HG03025 (cell line): ENCODE data around the gene LAG3.
"Not testable (repeated sequence)": the region's sequence is repeated elsewhere in the genome, so short reads cannot be mapped to it uniquely, and the experiment has no call there.

Experiments
- ATAC-seq: cut with Tn5 transposase; IDR thresholded peaks from one replicate; pipeline ENCODE4 v1.9.1; 2021; ENCODE audit warnings: mild to moderate bottlenecking, moderate library complexity; ENCODE audit not compliant: unreplicated experiment, low FRiP score

Gene LAG3

DNA sequence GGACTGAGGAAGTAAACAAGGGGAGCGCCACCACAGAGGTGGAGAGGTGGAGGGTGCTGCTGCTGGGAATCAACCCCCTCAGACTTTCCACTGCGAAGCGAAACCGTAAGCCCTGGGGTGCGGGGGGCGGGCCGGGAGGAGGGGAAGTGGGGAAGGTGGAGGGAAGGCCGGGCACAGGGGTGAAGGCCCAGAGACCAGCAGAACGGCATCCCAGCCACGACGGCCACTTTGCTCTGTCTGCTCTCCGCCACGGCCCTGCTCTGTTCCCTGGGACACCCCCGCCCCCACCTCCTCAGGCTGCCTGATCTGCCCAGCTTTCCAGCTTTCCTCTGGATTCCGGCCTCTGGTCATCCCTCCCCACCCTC, at the start of gene LAG3:
LAG3 (plus strand) TSS at position 190 of the 365 bp plus-strand sequence. CDS start 333 bp downstream, outside the sequence.
- no peak for ATAC-seq

DNA sequence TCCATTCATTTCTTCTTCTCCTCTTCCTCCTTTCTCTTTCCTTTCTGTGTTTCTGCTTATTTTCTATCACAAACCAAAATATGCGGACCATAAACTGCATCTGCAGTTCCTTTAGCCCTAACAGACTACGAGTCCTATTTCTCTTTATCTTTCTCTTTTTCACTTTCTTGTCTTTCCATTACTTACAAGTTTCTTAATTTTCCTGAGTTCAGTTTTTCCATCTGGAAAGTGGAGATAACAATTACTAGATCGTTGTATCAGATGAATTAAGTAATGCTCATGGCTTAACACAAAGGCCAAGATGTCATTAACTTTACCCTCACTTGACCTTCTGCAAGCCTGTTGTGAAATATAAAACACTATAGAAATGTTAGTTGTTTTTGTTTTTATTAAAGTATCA, 49.5 kb upstream of the LAG3 start:
- ATAC-seq = no peak

- peak; percentile 93 for ATAC-seq
These were observed 48.5 kb upstream of the LAG3 start, which contains the start of gene COPS7A for GRCh38 chr12:6723607-6724408. TSS of gene COPS7A (plus strand) at chr12:6724046. CDS start at chr12:6724657, 611 bp downstream.

DNA sequence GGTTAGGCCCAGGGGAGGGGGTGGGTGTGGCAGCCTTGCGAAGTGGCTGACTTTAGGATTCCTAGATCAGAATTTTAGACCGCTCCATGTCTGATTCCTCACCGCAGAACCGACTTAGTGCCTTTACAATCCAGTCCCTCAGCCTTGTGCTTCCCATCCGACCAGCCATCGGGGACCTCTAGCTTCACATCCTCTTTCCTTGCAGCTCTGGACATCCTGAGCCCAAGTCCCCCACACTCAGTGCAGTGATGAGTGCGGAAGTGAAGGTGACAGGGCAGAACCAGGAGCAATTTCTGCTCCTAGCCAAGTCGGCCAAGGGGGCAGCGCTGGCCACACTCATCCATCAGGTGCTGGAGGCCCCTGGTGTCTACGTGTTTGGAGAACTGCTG, 47.9 kb upstream of the LAG3 start:
- ATAC-seq = no peak

- no peak for ATAC-seq
These were observed 47.0 kb upstream of the LAG3 start for GRCh38 chr12:6725350-6725749.

DNA sequence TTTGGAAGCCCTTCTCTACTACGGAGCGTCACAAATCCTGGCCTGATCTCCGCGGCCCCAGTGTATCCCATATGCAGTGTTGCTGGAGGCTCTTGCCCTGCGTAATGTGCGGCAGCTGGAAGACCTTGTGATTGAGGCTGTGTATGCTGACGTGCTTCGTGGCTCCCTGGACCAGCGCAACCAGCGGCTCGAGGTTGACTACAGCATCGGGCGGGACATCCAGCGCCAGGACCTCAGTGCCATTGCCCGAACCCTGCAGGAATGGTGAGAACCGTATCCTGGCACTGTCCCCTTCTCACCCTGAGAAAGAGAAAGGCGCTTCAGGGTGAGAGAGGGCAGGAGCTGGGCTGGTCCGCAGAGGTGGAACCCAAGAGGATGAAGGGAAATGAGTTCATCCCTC, 43.1 kb upstream of the LAG3 start:
- no peak for ATAC-seq

GRCh38 chr12:6730169-6730568, 42.2 kb upstream of the LAG3 start:
- ATAC-seq = no peak

DNA sequence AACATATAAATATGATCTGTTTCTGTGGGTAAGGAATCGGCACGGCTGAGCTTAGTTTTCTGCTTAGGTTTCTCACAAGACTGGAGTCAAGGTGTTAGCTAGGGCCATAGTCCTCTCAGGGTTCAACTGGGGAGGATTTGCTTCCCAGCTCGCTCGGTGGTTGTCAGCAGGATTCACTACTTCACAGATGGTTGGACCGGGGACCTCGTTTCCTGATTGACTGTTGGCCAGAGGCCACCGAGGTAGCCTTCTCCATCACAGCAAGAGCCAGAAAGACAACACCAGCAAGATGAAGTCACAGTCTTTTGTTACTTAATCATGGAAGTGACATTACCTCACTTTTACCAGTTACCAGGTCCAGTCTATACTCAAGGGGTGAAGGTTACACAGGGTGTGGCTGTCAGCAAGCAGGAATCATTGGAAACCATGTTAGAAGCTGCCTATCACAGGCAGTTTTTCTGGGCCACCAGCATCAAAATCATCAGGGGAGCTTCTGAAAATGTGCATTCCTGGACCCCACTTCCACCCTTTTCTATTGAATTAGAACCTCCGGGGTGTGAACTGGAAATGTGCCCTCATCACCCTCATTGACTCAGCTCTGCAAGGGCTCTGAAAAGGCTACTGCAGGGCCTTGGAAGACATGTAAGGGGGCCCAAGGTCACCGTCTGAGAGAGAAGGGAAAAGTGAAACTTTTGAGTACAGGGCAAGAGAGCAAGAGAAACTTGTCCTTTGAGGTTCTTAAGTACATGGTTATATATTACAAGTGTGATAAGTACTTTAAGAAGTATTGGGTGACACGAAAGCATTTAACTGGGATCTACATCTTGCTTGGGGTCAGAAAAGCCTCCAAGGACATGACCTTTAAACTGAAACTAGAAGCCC, 37.6 kb upstream of the LAG3 start:
- no peak for ATAC-seq

DNA sequence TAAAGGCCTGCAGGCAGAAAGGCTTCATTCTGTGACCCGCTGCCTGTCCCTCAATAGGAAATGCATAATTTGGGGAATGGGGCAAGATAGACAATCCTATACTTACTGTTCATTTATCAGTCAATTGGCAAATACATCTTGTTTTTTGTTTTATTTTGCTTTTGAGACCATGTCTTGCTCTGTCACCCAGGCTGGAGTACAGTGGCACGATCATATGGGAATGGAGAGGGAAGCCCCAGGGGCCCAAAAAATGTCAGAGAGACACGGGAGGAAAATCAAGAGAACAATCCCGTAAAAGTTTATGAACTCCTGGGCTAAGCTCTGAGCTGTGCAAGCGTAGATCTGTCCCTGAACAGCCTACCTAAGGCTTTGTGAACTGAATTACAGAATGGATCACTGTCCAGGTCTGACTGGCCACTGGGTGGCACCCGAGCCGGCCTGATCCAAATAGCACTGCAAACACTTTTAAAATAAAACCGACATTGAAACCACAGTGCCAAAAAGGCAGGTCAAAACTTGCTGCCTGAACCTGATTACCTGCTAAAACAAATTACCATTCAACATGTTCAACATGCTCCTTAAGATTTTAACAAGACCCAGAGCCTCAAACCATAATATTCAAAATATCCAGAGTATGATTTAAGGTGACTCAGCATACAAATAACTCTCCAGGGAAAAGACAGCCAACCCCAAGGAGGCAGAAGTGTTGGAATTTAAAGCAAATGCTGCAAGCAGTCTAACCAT, 36.7 kb upstream of the LAG3 start:
- ATAC-seq = no peak

DNA sequence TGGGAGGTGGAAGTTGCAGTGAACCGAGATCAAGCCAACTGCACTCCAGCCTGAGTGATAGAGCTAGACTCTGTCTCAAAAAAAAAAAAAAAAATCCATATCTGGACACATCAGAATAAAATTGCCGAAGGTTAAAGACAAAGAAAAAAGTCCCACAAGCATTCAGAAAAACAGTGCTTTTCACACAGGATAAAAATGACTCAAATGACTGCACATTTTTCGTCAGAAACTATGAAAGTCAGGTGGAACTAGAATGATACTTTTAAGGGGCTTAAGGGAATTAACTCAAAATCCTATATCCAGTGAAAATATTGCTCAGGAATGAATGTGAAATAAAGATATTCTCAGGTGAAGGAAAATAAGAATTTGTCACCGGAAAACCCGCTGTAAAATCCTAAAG, 35.6 kb upstream of the LAG3 start:
- ATAC-seq = no peak

- not testable (repeated sequence) for ATAC-seq
These were observed 30.2 kb upstream of the LAG3 start for GRCh38 chr12:6742080-6742479.

DNA sequence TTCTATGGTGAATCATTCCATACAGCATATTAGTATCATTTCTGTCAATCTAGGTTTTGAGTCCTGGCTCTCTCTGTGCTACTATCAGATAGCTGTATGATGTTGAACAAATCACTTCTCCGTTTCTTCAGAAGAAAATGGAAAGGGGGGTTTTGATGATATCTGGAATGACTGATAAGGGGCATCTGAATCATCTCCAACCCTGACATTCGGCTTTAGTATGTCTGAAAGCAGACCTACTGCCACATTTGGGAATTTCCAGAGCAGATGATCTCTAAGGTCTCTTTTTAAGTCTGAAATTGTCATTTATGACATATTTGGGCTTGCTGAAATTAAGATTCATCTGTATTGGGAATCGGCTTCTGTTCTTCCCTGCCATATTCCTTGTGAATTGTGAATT, 29.5 kb upstream of the LAG3 start:
- no peak for ATAC-seq

DNA sequence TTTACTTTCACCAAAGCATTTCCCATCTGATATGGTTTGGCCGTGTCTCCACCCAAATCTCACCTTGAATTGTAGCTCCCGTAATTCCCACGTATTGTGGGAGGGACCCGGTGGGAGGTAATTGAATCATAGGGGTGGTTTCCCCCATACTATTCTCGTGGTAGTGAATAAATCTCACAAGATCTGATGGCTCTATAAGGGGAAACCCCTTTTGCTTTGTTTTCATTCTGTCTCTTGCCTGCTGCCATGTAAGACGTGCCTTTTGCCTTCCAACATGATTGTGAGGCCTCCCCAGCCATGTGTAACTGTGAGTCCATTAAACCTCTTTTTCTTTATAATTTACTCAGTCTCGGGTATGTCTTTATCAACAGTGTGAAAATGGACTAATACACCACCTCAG, 29.0 kb upstream of the LAG3 start:
- ATAC-seq = not testable (repeated sequence)

DNA sequence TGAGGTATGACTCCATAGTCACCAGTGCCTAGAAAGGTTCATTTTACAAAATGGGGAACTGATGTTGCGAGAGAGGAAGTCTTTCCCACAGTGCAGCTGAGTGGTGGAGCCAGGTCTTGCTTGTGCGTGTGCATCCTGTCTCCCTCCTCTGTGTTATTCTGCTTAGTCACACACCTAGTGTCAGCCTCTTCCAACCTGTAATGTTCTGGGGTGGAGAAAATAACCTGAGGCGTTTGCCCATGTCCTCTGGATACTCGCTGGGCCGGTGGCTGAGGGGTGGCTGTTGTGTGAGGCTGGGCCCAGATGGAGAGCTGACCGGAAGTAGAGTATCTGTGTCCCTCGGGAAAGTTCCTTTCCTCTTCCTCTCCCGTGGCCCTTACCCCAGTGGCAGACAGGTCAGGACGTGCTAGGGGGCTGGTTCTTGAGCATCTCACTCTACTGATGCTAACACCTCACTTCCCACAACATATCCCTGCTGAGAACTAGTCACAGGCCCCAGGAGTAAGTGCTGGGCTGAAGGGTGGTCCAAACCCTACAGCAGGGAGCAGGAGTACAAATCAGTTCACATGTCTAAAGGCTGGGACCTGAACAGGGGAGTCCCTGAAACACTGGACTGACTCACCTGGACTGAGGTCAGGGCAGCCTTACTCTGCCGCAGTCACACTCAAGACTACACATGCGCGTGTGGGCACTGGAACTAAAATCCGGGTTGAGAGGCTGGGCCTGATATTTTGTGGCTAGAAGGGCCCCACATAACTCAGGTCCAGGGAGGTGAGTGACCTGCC, 26.4 kb upstream of the LAG3 start:
- ATAC-seq = no peak

- ATAC-seq = no peak
These were observed 25.1 kb upstream of the LAG3 start for GRCh38 chr12:6747216-6747615.

DNA sequence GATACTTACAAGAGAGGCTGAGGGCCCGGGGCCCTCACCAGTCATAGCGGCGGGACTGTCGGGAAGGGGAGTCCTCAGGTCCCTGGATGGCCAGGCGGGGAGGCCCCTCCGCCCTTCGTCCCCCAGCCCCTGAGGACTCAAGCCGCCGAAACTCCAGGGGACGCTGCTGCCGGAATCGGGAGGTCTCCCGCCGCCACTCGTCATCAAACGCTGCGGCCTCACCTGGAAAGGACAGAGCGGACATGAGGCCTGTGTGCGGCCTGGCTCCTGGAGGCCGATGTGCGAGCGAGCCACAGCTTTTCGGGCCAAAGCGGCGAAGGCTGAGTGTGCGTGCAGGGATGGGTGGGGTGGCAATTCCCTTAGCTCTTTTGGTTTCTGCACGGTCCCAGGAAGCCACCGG, 23.6 kb upstream of the LAG3 start:
- no peak for ATAC-seq

GRCh38 chr12:6750506-6750905, 21.8 kb upstream of the LAG3 start:
- no peak for ATAC-seq

DNA sequence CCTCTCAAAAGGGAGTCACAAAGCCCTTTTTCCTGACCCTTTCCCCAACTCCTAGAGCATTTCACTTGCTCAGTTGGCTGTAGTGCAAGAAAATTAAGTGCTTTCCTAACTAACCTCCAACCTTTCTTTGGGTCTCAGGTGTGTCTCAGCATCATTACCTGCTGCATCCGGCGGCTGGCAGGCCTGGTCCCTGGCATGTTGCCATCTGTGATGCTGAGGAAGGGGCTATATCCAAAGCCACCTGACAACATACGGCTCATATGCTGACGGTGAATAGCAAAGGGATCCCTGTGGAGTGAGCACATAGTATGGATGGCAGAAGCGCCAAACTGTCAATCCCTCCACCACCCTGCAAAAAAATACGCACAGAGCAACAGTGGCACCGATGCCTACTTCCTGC, 20.6 kb upstream of the LAG3 start:
- ATAC-seq = no peak

DNA sequence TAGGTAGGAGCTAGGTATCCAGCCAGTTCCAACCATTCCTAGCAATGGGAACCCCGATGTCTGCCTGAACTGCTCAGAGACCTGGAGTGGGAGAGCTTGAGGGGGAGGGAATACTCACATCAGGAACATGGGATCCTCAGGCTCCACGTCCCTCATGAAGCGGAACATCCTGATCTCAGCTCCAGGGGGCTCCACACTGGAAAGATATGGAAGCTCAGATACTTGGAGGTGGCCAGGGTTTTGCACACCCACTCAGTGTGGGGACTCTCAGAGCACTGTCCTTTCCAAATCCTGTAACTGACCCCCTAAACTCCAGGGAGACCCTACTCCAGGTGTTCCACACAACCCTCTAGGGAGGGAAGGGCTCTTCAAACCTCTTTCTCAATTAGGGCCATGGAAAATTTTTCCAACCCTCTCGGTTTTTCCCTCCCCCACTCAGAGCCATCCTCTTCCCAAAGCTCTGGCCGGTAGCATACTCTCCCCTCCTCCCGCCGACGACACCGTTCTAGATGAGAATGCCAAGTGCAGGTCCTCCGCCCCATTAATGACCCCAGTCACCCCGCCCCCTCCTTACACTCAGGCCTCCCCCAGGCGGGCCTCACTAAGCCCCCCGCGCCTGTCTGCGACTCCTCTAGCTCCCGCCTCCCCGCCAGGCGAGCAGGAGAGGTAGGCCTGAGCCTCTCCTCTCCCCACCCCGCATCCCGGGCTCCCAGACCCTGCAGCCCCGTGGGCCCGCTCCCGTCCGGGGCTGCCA, 20.0 kb upstream of the LAG3 start:
- ATAC-seq = no peak
